ENCODE data around the gene SACS. TPM values are rescaled to one million over a fixed set of nuclear protein-coding genes. Genes with fewer than 3 reads are reported as not detected.
"Not testable (repeated sequence)": the region's sequence is repeated elsewhere in the genome, so short reads cannot be mapped to it uniquely, and the experiment has no call there.

Gene SACS
- total RNA-seq, 1 donor from 2014 or later = 9.4 TPM

GRCh38 chr13:23418776-23419683 is 14.5 kb downstream of the SACS start:
- no peaks in the 10 kb centered on the region for H3K36me3 ChIP-seq
- no peak overlapping the region for H3K4me3 ChIP-seq
- H3K27ac ChIP-seq (replicated peaks) = no peak overlapping the region
- no peaks in the 10 kb centered on the region for H3K9me3 ChIP-seq (replicated peaks)
- TF ChIP-seq, protein P1, sequence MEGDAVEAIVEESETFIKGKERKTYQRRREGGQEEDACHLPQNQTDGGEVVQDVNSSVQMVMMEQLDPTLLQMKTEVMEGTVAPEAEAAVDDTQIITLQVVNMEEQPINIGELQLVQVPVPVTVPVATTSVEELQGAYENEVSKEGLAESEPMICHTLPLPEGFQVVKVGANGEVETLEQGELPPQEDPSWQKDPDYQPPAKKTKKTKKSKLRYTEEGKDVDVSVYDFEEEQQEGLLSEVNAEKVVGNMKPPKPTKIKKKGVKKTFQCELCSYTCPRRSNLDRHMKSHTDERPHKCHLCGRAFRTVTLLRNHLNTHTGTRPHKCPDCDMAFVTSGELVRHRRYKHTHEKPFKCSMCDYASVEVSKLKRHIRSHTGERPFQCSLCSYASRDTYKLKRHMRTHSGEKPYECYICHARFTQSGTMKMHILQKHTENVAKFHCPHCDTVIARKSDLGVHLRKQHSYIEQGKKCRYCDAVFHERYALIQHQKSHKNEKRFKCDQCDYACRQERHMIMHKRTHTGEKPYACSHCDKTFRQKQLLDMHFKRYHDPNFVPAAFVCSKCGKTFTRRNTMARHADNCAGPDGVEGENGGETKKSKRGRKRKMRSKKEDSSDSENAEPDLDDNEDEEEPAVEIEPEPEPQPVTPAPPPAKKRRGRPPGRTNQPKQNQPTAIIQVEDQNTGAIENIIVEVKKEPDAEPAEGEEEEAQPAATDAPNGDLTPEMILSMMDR (IDR thresholded peaks at IDR 0.05; ENCODE audit: borderline replicate concordance) = no peak
- H3K27me3 ChIP-seq (ENCODE audit: low read depth) = no peaks in the 10 kb centered on the region
- DNase-seq = no peak
- no peaks in the 10 kb centered on the region for H3K4me1 ChIP-seq
- intact Hi-C loops (cut with micrococcal nuclease) = no loop called here

GRCh38 chr13:23414682-23415081 is 18.8 kb downstream of the SACS start:
- intact Hi-C loops (cut with micrococcal nuclease) = no loop called here
- no peak overlapping the region for H3K4me3 ChIP-seq
- peaks cover 6% of the 10 kb centered on the region for H3K4me1 ChIP-seq
- H3K27ac ChIP-seq (replicated peaks) = no peak overlapping the region
- no peaks in the 10 kb centered on the region for H3K27me3 ChIP-seq (ENCODE audit: low read depth)
- no peaks in the 10 kb centered on the region for H3K9me3 ChIP-seq (replicated peaks)
- no peaks in the 10 kb centered on the region for H3K36me3 ChIP-seq
- TF ChIP-seq, protein P1 (IDR thresholded peaks at IDR 0.05; ENCODE audit: borderline replicate concordance) = no peak
- no peak for DNase-seq

GRCh38 chr13:23411706-23412105 is 21.8 kb downstream of the SACS start:
- intact Hi-C loops (cut with micrococcal nuclease) = no loop called here
- Histone ChIP-seq H3K9me3 (replicated peaks) (no peaks in the 10 kb centered on the region), H3K27me3 (ENCODE audit: low read depth) (no peaks in the 10 kb centered on the region), H3K36me3 (no peaks in the 10 kb centered on the region), H3K4me3 (no peak overlapping the region), H3K4me1 (peaks cover 6% of the 10 kb centered on the region), H3K27ac (replicated peaks) (peak overlapping the region; percentile 3)
- no peak for DNase-seq
- TF ChIP-seq, protein P1 (IDR thresholded peaks at IDR 0.05; ENCODE audit: borderline replicate concordance) = no peak

- intact Hi-C loops (cut with micrococcal nuclease) = no loop called here
- no peaks in the 10 kb centered on the region for H3K9me3 ChIP-seq (replicated peaks)
- H3K27ac ChIP-seq (replicated peaks) = peak overlapping the region; percentile 3
- TF ChIP-seq, protein P1 (IDR thresholded peaks at IDR 0.05; ENCODE audit: borderline replicate concordance) = no peak
- H3K4me3 ChIP-seq = no peak overlapping the region
- no peak for DNase-seq
- peaks cover 6% of the 10 kb centered on the region for H3K4me1 ChIP-seq
- no peaks in the 10 kb centered on the region for H3K36me3 ChIP-seq
- no peaks in the 10 kb centered on the region for H3K27me3 ChIP-seq (ENCODE audit: low read depth)
Measured at GRCh38 chr13:23411220-23411619, 22.3 kb downstream of the SACS start.

DNA sequence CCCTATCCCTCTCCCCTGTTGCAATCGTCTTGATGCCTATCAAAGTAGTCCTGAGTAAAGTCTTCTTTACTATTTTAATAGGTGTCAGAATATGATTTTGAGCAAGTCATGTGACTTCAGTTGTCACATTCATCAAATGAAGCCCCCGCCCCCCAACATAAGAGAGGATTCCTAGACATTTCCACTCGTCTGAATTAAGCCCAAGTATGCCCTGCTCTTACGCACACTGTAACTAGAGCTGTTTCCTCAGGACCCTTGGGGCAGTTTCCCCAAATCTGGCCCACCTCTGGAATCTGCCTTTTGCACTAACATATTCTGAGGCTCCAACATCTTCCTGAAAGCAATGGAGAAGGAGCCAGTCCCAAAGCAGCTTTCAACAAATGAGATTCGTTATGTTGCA is 25.5 kb downstream of the SACS start:
- Histone ChIP-seq H3K9me3 (replicated peaks) (peaks cover 5% of the 10 kb centered on the region), H3K36me3 (no peaks in the 10 kb centered on the region), H3K27ac (replicated peaks) (no peak overlapping the region), H3K4me1 (peaks cover 6% of the 10 kb centered on the region), H3K4me3 (no peak overlapping the region), H3K27me3 (ENCODE audit: low read depth) (no peaks in the 10 kb centered on the region)
- TF ChIP-seq, protein P1 (IDR thresholded peaks at IDR 0.05; ENCODE audit: borderline replicate concordance) = no peak
- intact Hi-C loops (cut with micrococcal nuclease) = no loop called here
- no peak for DNase-seq

- not testable (repeated sequence) for DNase-seq
Measured at GRCh38 chr13:23401156-23401555, 32.3 kb downstream of the SACS start.

More at GRCh38 chr13:23401156-23401555, 32.3 kb downstream of the SACS start:
- H3K27ac ChIP-seq (replicated peaks); H3K9me3 ChIP-seq (replicated peaks); H3K4me3 ChIP-seq; H3K4me1 ChIP-seq; H3K27me3 ChIP-seq (ENCODE audit: low read depth); intact Hi-C loops (cut with micrococcal nuclease); H3K36me3 ChIP-seq: not testable (repeated sequence)

Data from left ventricle myocardium inferior (tissue), 1 donor.